ENCODE results near the gene ARFGAP1. TPM values are rescaled to one million over a fixed set of nuclear protein-coding genes. Genes with fewer than 3 reads are reported as not detected.
A peak's percentile ranks its signal among the peaks of the same experiment; 100 is the strongest.

ARFGAP1 gene
- total and polyA plus RNA-seq, 2 experiments from 2014 or later = 41.5 to 95.5 TPM

GRCh38 chr20:63289311-63290135 is 16.9 kb downstream of the ARFGAP1 start:
- Histone ChIP-seq H4K20me1 (replicated peaks; ENCODE audit: insufficient read depth) (no peaks in the 10 kb centered on the region), H3K36me3 (ENCODE audit: insufficient read depth) (no peaks in the 10 kb centered on the region; the same call in 1 of the 2 replicates), H3K4me3 (no peak overlapping the region), H3K27ac (ENCODE audit: low read depth) (no peak overlapping the region), H3K4me2 (no peak overlapping the region), H2AFZ (no peak overlapping the region), H3F3A (replicated peaks; ENCODE audit: low read depth) (no peaks in the 10 kb centered on the region), H3K4me1 (ENCODE audit: insufficient read depth) (peaks cover 6% of the 10 kb centered on the region; the same call in 1 of the 2 replicates), H3K79me2 (replicated peaks; ENCODE audit: insufficient read depth) (no peaks in the 10 kb centered on the region), H3K27me3 (ENCODE audit: insufficient read depth) (no peaks in the 10 kb centered on the region), H3K9me2 (ENCODE audit: insufficient read depth) (no peaks in the 10 kb centered on the region)
- Mint-ChIP-seq H3K4me3 (no peak overlapping the region), H3K36me3 (ENCODE audit: low read depth) (peaks cover 16% of the 10 kb centered on the region), H3K4me1 (peaks cover 5% of the 10 kb centered on the region; the same call in 2 of the 3 replicates), H3K27me3 (ENCODE audit: insufficient read depth, low read depth, poor library complexity) (peaks cover 18% of the 10 kb centered on the region), H3K27ac (no peak overlapping the region), H3K9me3 (no peaks in the 10 kb centered on the region)
- TF ChIP-seq ZNF331 (CRISPR knock-in tag; IDR thresholded peaks at IDR 0.05; ENCODE audit: low read depth) (no peak), REST (IDR thresholded peaks at IDR 0.05; ENCODE audit: unreplicated experiment) (no peak), CTCF (conservative IDR thresholded peaks at IDR 0.05; ENCODE audit: low read depth in 2 of 2) (no peak), EZH2phosphoT487 (IDR thresholded peaks at IDR 0.05; ENCODE audit: unreplicated experiment) (no peak)
- DNase-seq (ENCODE audit: low spot score) (no peak), ATAC-seq (no peak)

GRCh38 chr20:63290136-63290676 is 17.6 kb downstream of the ARFGAP1 start:
- Mint-ChIP-seq H3K4me1 (peaks cover 8% of the 10 kb centered on the region; the same call in 2 of the 3 replicates), H3K27me3 (ENCODE audit: insufficient read depth, low read depth, poor library complexity) (peaks cover 22% of the 10 kb centered on the region), H3K9me3 (no peaks in the 10 kb centered on the region), H3K36me3 (ENCODE audit: low read depth) (peaks cover 16% of the 10 kb centered on the region), H3K4me3 (no peak overlapping the region), H3K27ac (no peak overlapping the region)
- Histone ChIP-seq H3F3A (replicated peaks; ENCODE audit: low read depth) (no peaks in the 10 kb centered on the region), H3K4me2 (no peak overlapping the region), H3K4me1 (ENCODE audit: insufficient read depth) (peaks cover 7% of the 10 kb centered on the region; the same call in 1 of the 2 replicates), H3K79me2 (replicated peaks; ENCODE audit: insufficient read depth) (no peaks in the 10 kb centered on the region), H3K4me3 (no peak overlapping the region), H4K20me1 (replicated peaks; ENCODE audit: insufficient read depth) (no peaks in the 10 kb centered on the region), H3K27ac (ENCODE audit: low read depth) (0 out of 2 replicates have a peak overlapping the region, but pooled peaks have one; percentile 45), H3K27me3 (ENCODE audit: insufficient read depth) (no peaks in the 10 kb centered on the region), H2AFZ (no peak overlapping the region), H3K36me3 (ENCODE audit: insufficient read depth) (no peaks in the 10 kb centered on the region; the same call in 1 of the 2 replicates), H3K9me2 (ENCODE audit: insufficient read depth) (no peaks in the 10 kb centered on the region)
- ATAC-seq = no peak
- TF ChIP-seq EZH2phosphoT487 (IDR thresholded peaks at IDR 0.05; ENCODE audit: unreplicated experiment) (no peak), STAT1 (IDR thresholded peaks at IDR 0.05; ENCODE audit: unreplicated experiment) (no peak)
- no peak for DNase-seq (ENCODE audit: low spot score)
